Cardiac muscle cell (in vitro differentiated cells and primary cell): Measurements from ENCODE around the gene KIAA1586. TPM values are rescaled to one million over a fixed set of nuclear protein-coding genes. Genes with fewer than 3 reads are reported as not detected.

Source experiments
- DNase-seq, 2 donors: peaks; one replicate each; pipeline versions ENCODE4 v3.0.0 to v3.0.0-alpha.2; 2010 to 2017; ENCODE audit warnings: low read depth in 1 of 2, low spot score in 1 of 2
- H3K27ac ChIP-seq: fragments of 200-600 bp; sonication (generic); 2 replicates; pipeline ENCODE4 v1.5.1; 2016
- H3K27me3 ChIP-seq: fragments of 200-600 bp; sonication (generic); 2 replicates; pipeline ENCODE4 v1.6.0; 2016; ENCODE audit warnings: control low read depth
- H3K36me3 ChIP-seq: fragments of 200-600 bp; sonication (generic); 2 replicates; pipeline ENCODE4 v1.5.1; 2016; ENCODE audit warnings: control low read depth
- H3K4me1 ChIP-seq: fragments of 200-600 bp; sonication (generic); 2 replicates; pipeline ENCODE4 v1.8.1; 2017; ENCODE audit warnings: low read depth, mild to moderate bottlenecking, mixed run types
- H3K4me3 ChIP-seq: fragments of 200-600 bp; sonication (generic); 2 replicates; pipeline ENCODE4 v1.5.1; 2016; ENCODE audit warnings: mild to moderate bottlenecking
- H3K9me3 ChIP-seq: fragments of 200-600 bp; sonication (generic); 2 replicates; pipeline ENCODE4 v1.5.1; 2017; ENCODE audit warnings: low read depth, mild to moderate bottlenecking, control low read depth
- polyA plus RNA-seq: library from polyadenylated mRNA; unstranded; fragments of >200 nt; fragmentation: Nextera tagmentation; extraction: Ambion mirVana; gene quantifications from 2 replicates; pipeline ENCODE4 v1.2.1, GENCODE V29; 2016
- total RNA-seq: library from RNA; depleted of rRNA; stranded (reverse); fragments of >200 nt; gene quantifications from 2 replicates; pipeline ENCODE4 v1.2.3, GENCODE V29; 2016
- TF ChIP-seq, protein P1 (sequence below): IDR thresholded peaks from 2 replicates; pipeline ENCODE4 v1.5.1; 2012; ENCODE audit warnings: low read depth, mild to moderate bottlenecking, low read length

The KIAA1586 gene
- total and polyA plus RNA-seq, 2 experiments from 2014 or later = 15.9 to 16.6 TPM

DNA sequence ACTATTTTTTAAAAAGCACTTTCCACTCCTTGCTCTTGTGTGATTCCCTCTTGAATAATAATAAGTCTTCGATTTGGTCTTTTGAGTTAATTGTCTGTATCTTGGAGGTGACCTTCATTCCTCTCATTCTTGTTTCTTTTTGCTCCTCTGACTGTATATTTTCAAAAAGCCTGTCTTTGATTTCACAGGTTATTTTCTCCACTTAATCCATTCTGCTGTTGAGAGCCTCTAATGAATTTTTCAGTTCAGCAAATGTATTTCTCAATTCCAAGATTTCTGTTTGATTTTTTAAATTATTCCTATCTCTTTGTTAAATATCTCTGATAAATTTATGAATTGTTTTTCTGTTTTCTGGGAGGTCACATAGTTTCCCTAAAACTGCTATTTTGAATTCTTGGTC, 21.7 kb upstream of the KIAA1586 start:
- no peak overlapping the region for H3K27ac ChIP-seq
- H3K9me3 ChIP-seq = no peaks in the 10 kb centered on the region
- no peaks in the 10 kb centered on the region for H3K27me3 ChIP-seq
- TF ChIP-seq, protein P1, sequence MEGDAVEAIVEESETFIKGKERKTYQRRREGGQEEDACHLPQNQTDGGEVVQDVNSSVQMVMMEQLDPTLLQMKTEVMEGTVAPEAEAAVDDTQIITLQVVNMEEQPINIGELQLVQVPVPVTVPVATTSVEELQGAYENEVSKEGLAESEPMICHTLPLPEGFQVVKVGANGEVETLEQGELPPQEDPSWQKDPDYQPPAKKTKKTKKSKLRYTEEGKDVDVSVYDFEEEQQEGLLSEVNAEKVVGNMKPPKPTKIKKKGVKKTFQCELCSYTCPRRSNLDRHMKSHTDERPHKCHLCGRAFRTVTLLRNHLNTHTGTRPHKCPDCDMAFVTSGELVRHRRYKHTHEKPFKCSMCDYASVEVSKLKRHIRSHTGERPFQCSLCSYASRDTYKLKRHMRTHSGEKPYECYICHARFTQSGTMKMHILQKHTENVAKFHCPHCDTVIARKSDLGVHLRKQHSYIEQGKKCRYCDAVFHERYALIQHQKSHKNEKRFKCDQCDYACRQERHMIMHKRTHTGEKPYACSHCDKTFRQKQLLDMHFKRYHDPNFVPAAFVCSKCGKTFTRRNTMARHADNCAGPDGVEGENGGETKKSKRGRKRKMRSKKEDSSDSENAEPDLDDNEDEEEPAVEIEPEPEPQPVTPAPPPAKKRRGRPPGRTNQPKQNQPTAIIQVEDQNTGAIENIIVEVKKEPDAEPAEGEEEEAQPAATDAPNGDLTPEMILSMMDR = no peak
- H3K36me3 ChIP-seq = no peaks in the 10 kb centered on the region
- DNase-seq = no peak
- no peak overlapping the region for H3K4me3 ChIP-seq
- H3K4me1 ChIP-seq = no peaks in the 10 kb centered on the region

DNA sequence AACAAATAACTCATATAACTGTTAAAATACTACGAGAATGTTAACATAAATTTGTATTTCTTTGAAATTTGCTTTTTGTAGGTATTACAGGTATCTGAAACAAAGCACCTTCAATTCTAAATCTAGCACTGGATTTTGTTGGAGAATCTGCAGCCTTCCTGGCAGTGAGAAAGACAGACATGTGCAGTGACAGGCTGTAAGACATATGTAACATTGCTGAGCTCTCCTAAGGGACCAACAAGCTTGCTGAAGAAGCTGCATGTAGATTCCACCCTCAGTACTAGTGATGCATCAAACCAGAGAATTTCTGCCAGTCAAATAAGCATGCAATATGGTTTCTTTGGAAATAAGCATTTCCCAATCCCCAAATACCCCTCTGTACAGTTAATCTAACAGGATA, 20.5 kb upstream of the KIAA1586 start:
- no peak for DNase-seq
- Histone ChIP-seq H3K27me3 (no peaks in the 10 kb centered on the region), H3K36me3 (no peaks in the 10 kb centered on the region), H3K4me3 (no peak overlapping the region), H3K4me1 (no peaks in the 10 kb centered on the region), H3K27ac (no peak overlapping the region), H3K9me3 (no peaks in the 10 kb centered on the region)
- TF ChIP-seq, protein P1 = no peak

DNA sequence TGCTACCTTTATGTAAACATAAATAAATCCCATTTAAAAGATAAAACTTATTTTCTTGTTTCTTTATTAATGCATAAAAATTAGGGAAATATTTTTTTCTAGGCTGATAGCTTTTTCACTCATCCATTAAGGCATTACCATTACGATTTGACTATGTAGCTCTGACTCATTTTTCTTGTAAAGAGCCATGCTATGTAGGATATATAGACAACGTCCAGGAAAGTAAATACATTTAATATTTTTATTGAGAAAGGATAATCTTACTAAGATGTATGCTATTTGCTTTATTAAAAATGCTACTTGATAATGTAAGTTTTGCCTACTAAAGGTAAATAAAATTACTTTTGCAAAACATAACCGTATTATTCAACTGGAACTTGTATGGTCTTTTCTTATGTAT, 19.2 kb upstream of the KIAA1586 start:
- Histone ChIP-seq H3K4me3 (no peak overlapping the region), H3K9me3 (no peaks in the 10 kb centered on the region), H3K36me3 (no peaks in the 10 kb centered on the region), H3K27me3 (no peaks in the 10 kb centered on the region), H3K27ac (no peak overlapping the region), H3K4me1 (no peaks in the 10 kb centered on the region)
- no peak for DNase-seq
- TF ChIP-seq, protein P1 = no peak

DNA sequence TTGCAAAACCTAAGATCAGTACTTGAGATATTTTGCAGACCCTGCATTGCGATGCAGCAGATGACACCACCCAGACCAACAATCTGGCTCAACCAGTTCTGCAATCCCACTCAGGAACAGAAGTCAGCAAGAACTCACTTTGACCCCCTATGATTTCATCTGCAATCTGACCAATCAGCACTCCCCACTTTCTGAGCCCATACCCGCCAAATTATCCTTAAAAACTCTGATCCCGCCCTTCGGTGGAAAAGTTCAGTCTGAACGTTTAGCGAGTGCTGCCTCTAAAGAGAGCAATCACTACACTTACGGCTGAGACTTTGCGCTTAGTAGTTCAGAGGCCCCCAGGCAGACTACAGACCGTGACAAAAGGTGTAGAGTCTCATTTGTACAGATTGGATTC, 17.3 kb upstream of the KIAA1586 start:
- no peak for DNase-seq
- H3K4me3 ChIP-seq = no peak overlapping the region
- H3K27me3 ChIP-seq = no peaks in the 10 kb centered on the region
- no peak overlapping the region for H3K27ac ChIP-seq
- H3K36me3 ChIP-seq = no peaks in the 10 kb centered on the region
- H3K4me1 ChIP-seq = no peaks in the 10 kb centered on the region
- TF ChIP-seq, protein P1 = no peak
- no peaks in the 10 kb centered on the region for H3K9me3 ChIP-seq

DNA sequence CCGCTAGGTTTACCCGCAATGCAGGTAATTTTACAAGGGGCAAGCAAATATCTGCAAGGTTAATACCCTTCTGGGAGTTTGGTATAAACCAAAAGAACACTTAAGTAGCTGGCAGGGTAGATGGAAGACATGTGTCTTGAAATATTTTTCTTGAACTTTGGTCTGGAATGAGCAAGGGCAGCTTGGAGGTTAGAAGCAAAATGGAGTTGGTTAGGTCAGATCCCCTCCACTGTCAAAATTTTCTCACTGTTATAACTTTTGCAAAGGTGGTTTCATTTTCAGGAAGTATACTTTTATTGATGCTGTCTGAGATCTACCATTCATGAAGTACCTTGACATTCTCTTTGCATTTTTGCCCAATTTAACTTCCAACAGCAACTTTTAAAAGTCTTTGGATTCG, 13.3 kb upstream of the KIAA1586 start:
- H3K9me3 ChIP-seq = no peaks in the 10 kb centered on the region
- no peak overlapping the region for H3K27ac ChIP-seq
- no peak for DNase-seq
- TF ChIP-seq, protein P1 = no peak
- no peaks in the 10 kb centered on the region for H3K36me3 ChIP-seq
- no peaks in the 10 kb centered on the region for H3K27me3 ChIP-seq
- no peak overlapping the region for H3K4me3 ChIP-seq
- H3K4me1 ChIP-seq = no peaks in the 10 kb centered on the region

DNA sequence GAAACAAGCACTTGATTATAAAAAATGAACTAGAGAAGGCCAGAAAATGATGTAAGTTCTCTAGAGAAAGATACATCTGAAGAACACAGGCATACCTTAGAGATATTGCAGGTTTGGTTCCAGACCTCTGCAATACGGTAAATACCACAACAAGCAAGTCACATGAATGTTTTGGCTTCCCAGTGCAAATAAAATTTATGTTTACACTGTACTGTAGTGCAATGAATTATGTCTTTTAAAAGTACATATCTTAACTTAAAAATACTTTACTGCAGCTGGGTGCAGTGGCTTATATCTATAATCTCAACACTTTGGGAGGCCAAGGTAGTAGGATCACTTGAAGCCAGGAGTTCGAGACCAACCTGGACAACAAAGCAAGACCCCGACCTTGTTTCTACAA, 10.9 kb upstream of the KIAA1586 start:
- no peaks in the 10 kb centered on the region for H3K4me1 ChIP-seq
- no peak for DNase-seq
- no peaks in the 10 kb centered on the region for H3K27me3 ChIP-seq
- TF ChIP-seq, protein P1 = no peak
- H3K36me3 ChIP-seq = no peaks in the 10 kb centered on the region
- H3K27ac ChIP-seq = no peak overlapping the region
- H3K4me3 ChIP-seq = no peak overlapping the region
- no peaks in the 10 kb centered on the region for H3K9me3 ChIP-seq
